ENCODE data around the gene FBLN1. TPM values are rescaled to one million over a fixed set of nuclear protein-coding genes. Genes with fewer than 3 reads are reported as not detected.
A peak's percentile ranks its signal among the peaks of the same experiment; 100 is the strongest.

The FBLN1 gene
- total RNA-seq, 1 experiment from 2014 or later = 28.6 TPM

GRCh38 chr22:45549762-45550378 lies 47.2 kb downstream of the FBLN1 start:
- intact Hi-C loops (cut with micrococcal nuclease; ENCODE audit: unreplicated experiment) = loop anchor here (5.0 kb wide), 1 partner anchor 283 kb away; no protein-coding TSS in a partner anchor
- TF ChIP-seq CTCF (IDR thresholded peaks at IDR 0.05; ENCODE audit: unreplicated experiment) = no peak
- peak overlapping the region; percentile 9 for H3K4me3 Mint-ChIP-seq (ENCODE audit: low read depth, unreplicated experiment)
- peak overlapping the region; percentile 58 for H3K27ac Mint-ChIP-seq (ENCODE audit: unreplicated experiment)
- BruUV-seq (replicated peaks) = no TSS peak
- DNase-seq = no peak
- H3K4me1 Mint-ChIP-seq (ENCODE audit: low read depth, unreplicated experiment) = peaks cover 27% of the 10 kb centered on the region
- peaks cover 8% of the 10 kb centered on the region for H3K36me3 Mint-ChIP-seq (ENCODE audit: insufficient read depth, unreplicated experiment)
- CTCF ChIA-PET = interaction anchor here (0.6 to 2.2 kb wide), 5 partner anchors 88 to 315 kb away, joined by 3 to 10 read pairs (median 5); no protein-coding TSS in a partner anchor
- H3K9me3 Mint-ChIP-seq (ENCODE audit: low read depth, unreplicated experiment) = no peaks in the 10 kb centered on the region
- H3K27me3 Mint-ChIP-seq (ENCODE audit: unreplicated experiment) = no peaks in the 10 kb centered on the region

GRCh38 chr22:45550416-45550815 lies 47.7 kb downstream of the FBLN1 start:
- no peak for TF ChIP-seq CTCF (IDR thresholded peaks at IDR 0.05; ENCODE audit: unreplicated experiment)
- DNase-seq = no peak
- intact Hi-C loops (cut with micrococcal nuclease; ENCODE audit: unreplicated experiment) = loop anchor here (5.0 kb wide), 1 partner anchor 283 kb away; no protein-coding TSS in a partner anchor
- H3K4me3 Mint-ChIP-seq (ENCODE audit: low read depth, unreplicated experiment) = no peak overlapping the region
- CTCF ChIA-PET = interaction anchor here (2.2 kb wide), 1 partner anchor 109 kb away, joined by 9 read pairs; no protein-coding TSS in a partner anchor
- H3K4me1 Mint-ChIP-seq (ENCODE audit: low read depth, unreplicated experiment) = peaks cover 27% of the 10 kb centered on the region
- no peaks in the 10 kb centered on the region for H3K9me3 Mint-ChIP-seq (ENCODE audit: low read depth, unreplicated experiment)
- no peaks in the 10 kb centered on the region for H3K27me3 Mint-ChIP-seq (ENCODE audit: unreplicated experiment)
- H3K27ac Mint-ChIP-seq (ENCODE audit: unreplicated experiment) = no peak overlapping the region
- BruUV-seq (replicated peaks) = no TSS peak
- peaks cover 8% of the 10 kb centered on the region for H3K36me3 Mint-ChIP-seq (ENCODE audit: insufficient read depth, unreplicated experiment)

GRCh38 chr22:45550891-45551290 lies 48.2 kb downstream of the FBLN1 start:
- no TSS peak for BruUV-seq (replicated peaks)
- DNase-seq = no peak
- Mint-ChIP-seq H3K4me1 (ENCODE audit: low read depth, unreplicated experiment) (peaks cover 27% of the 10 kb centered on the region), H3K27ac (ENCODE audit: unreplicated experiment) (no peak overlapping the region), H3K27me3 (ENCODE audit: unreplicated experiment) (no peaks in the 10 kb centered on the region), H3K4me3 (ENCODE audit: low read depth, unreplicated experiment) (no peak overlapping the region), H3K9me3 (ENCODE audit: low read depth, unreplicated experiment) (no peaks in the 10 kb centered on the region), H3K36me3 (ENCODE audit: insufficient read depth, unreplicated experiment) (peaks cover 8% of the 10 kb centered on the region)
- intact Hi-C loops (cut with micrococcal nuclease; ENCODE audit: unreplicated experiment) = loop anchor here (5.0 kb wide), 1 partner anchor 284 kb away; no protein-coding TSS in a partner anchor
- no peak for TF ChIP-seq CTCF (IDR thresholded peaks at IDR 0.05; ENCODE audit: unreplicated experiment)
- CTCF ChIA-PET = no interaction called here

- no peak overlapping the region for H3K4me3 Mint-ChIP-seq (ENCODE audit: low read depth, unreplicated experiment)
- peaks cover 7% of the 10 kb centered on the region for H3K36me3 Mint-ChIP-seq (ENCODE audit: insufficient read depth, unreplicated experiment)
- H3K4me1 Mint-ChIP-seq (ENCODE audit: low read depth, unreplicated experiment) = peaks cover 27% of the 10 kb centered on the region
- no TSS peak for BruUV-seq (replicated peaks)
- H3K9me3 Mint-ChIP-seq (ENCODE audit: low read depth, unreplicated experiment) = no peaks in the 10 kb centered on the region
- DNase-seq = no peak
- TF ChIP-seq CTCF (IDR thresholded peaks at IDR 0.05; ENCODE audit: unreplicated experiment) = no peak
- no peak overlapping the region for H3K27ac Mint-ChIP-seq (ENCODE audit: unreplicated experiment)
- intact Hi-C loops (cut with micrococcal nuclease; ENCODE audit: unreplicated experiment) = loop anchor here (5.0 kb wide), 1 partner anchor 284 kb away; no protein-coding TSS in a partner anchor
- CTCF ChIA-PET = interaction anchor here (1.5 kb wide), 1 partner anchor 110 kb away, joined by 3 read pairs; no protein-coding TSS in a partner anchor
- H3K27me3 Mint-ChIP-seq (ENCODE audit: unreplicated experiment) = no peaks in the 10 kb centered on the region
Measured at GRCh38 chr22:45551310-45552016, 48.8 kb downstream of the FBLN1 start.
